ENCODE data around the gene CARD9.

CARD9 gene

GRCh38 chr9:136400038-136400834 lies 26.8 kb upstream of the CARD9 start, which contains the start of gene SNAPC4:
TSS of gene SNAPC4 (minus strand) at chr9:136400170. CDS start at chr9:136398428, 1,742 bp downstream.
- DNase-seq, result peak; percentile 90 to 91

- peak; percentile 48 to 61 for DNase-seq
Observed at GRCh38 chr9:136399176-136400037, 25.9 kb upstream of the CARD9 start.

GRCh38 chr9:136398286-136398685 lies 24.8 kb upstream of the CARD9 start:
- no peak for DNase-seq

GRCh38 chr9:136397643-136398042 lies 24.2 kb upstream of the CARD9 start:
- DNase-seq, result no peak

- no peak for DNase-seq
Observed at GRCh38 chr9:136396219-136396515, 22.7 kb upstream of the CARD9 start.

GRCh38 chr9:136395345-136396218 lies 22.1 kb upstream of the CARD9 start:
- no peak for DNase-seq

- no peak for DNase-seq
Observed at GRCh38 chr9:136395020-136395340, 21.5 kb upstream of the CARD9 start.

GRCh38 chr9:136394312-136395019 lies 21.0 kb upstream of the CARD9 start:
- DNase-seq, result no peak

GRCh38 chr9:136393531-136393930 lies 20.1 kb upstream of the CARD9 start:
- no peak for DNase-seq

- no peak for DNase-seq
Observed at GRCh38 chr9:136392538-136393449, 19.3 kb upstream of the CARD9 start.

- no peak for DNase-seq
Observed at GRCh38 chr9:136391737-136392537, 18.5 kb upstream of the CARD9 start.

GRCh38 chr9:136389396-136389795 lies 15.9 kb upstream of the CARD9 start:
- DNase-seq, result no peak

GRCh38 chr9:136387217-136387616 lies 13.7 kb upstream of the CARD9 start:
- no peak for DNase-seq

- no peak for DNase-seq
Observed at GRCh38 chr9:136386018-136386417, 12.5 kb upstream of the CARD9 start.

GRCh38 chr9:136385015-136385414 lies 11.5 kb upstream of the CARD9 start:
- DNase-seq, result peak in 1 of 2 donors; percentile 39

- no peak for DNase-seq
Observed at GRCh38 chr9:136383436-136383835, 10.0 kb upstream of the CARD9 start.

- DNase-seq, result no peak
Observed at GRCh38 chr9:136381966-136382513, 8.6 kb upstream of the CARD9 start.

- no peak for DNase-seq
Observed at GRCh38 chr9:136381311-136381710, 7.8 kb upstream of the CARD9 start.

GRCh38 chr9:136380381-136380780 lies 6.9 kb upstream of the CARD9 start:
- no peak for DNase-seq

GRCh38 chr9:136379891-136380290 lies 6.4 kb upstream of the CARD9 start:
- DNase-seq, result no peak

Data from stimulated activated CD4-positive, alpha-beta T cell treated with anti-CD3 and anti-CD28 coated beads, Interleukin-2, amount 100 ng/mL, for 24 hours (primary cell).